ENCODE results near the gene FAM81A.
A peak's percentile ranks its signal among the peaks of the same experiment; 100 is the strongest.
"Not testable (repeated sequence)": the region's sequence is repeated elsewhere in the genome, so short reads cannot be mapped to it uniquely, and the experiment has no call there.

The FAM81A gene

GRCh38 chr15:59410391-59410896 is 27.5 kb upstream of the FAM81A start:
- Mint-ChIP-seq H3K9me3 (no peaks in the 10 kb centered on the region), H3K36me3 (no peaks in the 10 kb centered on the region), H3K4me3 (no peak overlapping the region), H3K4me1 (peaks cover 27% of the 10 kb centered on the region), H3K27ac (no peak overlapping the region)
- DNase-seq (ENCODE audit: low spot score in 2 of 2) (no peak), ATAC-seq (no peak)

- Mint-ChIP-seq H3K4me1 (peaks cover 27% of the 10 kb centered on the region), H3K27ac (no peak overlapping the region), H3K4me3 (no peak overlapping the region), H3K36me3 (no peaks in the 10 kb centered on the region), H3K9me3 (no peaks in the 10 kb centered on the region)
- DNase-seq (ENCODE audit: low spot score in 2 of 2) (no peak), ATAC-seq (peak; percentile 6)
Observed at GRCh38 chr15:59413577-59413976, 24.4 kb upstream of the FAM81A start.

DNA sequence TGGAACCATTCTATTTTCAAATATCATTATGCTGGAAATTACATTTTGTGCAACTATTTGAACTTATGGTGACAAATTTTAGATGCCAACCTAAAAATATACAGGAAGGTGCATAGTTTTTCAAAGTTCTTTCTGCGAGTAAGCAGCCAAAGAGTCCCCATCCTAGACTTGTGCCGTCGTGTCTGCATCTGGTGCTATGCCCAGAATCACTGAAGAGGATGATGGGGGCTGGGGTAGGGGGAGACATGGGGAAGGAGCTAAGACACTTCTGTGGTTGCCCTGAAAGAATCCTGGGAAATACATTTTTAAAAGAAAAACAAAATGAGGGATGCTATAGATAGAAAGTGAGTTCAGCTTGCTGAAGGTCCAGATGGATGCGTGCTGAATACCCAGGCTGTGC is 21.2 kb upstream of the FAM81A start:
- no peak for DNase-seq (ENCODE audit: low spot score in 2 of 2)
- ATAC-seq = no peak
- H3K36me3 Mint-ChIP-seq = no peaks in the 10 kb centered on the region
- no peaks in the 10 kb centered on the region for H3K9me3 Mint-ChIP-seq
- H3K4me3 Mint-ChIP-seq = no peak overlapping the region
- H3K27ac Mint-ChIP-seq = no peak overlapping the region
- peaks cover 32% of the 10 kb centered on the region for H3K4me1 Mint-ChIP-seq

- Mint-ChIP-seq H3K4me3 (no peak overlapping the region), H3K27ac (no peak overlapping the region), H3K36me3 (no peaks in the 10 kb centered on the region), H3K9me3 (no peaks in the 10 kb centered on the region), H3K4me1 (peaks cover 15% of the 10 kb centered on the region)
- DNase-seq (ENCODE audit: low spot score in 2 of 2) (no peak), ATAC-seq (no peak)
Observed at GRCh38 chr15:59419170-59419569, 18.8 kb upstream of the FAM81A start.

DNA sequence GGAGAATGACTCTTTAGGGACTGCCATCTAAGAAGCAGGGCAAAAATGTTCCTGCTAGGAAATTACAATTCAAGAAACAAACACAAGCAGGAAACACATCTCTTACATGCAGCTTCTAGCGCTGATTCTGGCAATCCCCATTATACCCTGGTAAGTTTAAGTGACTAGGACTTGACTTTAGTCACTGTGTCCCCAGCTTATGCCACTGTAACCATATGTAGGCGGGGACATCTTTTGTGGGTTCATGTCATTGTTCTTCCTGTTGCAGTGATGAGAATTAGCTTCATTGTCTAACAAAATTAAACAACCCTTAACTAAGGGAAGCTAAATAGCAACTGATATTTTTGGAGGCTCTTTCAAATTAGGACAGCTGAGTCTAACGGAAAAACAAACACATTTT is 17.9 kb upstream of the FAM81A start:
- Mint-ChIP-seq H3K36me3 (no peaks in the 10 kb centered on the region), H3K27ac (no peak overlapping the region), H3K4me3 (no peak overlapping the region), H3K9me3 (no peaks in the 10 kb centered on the region), H3K4me1 (peaks cover 15% of the 10 kb centered on the region)
- DNase-seq (ENCODE audit: low spot score in 2 of 2) (no peak), ATAC-seq (peak; percentile 100)

DNA sequence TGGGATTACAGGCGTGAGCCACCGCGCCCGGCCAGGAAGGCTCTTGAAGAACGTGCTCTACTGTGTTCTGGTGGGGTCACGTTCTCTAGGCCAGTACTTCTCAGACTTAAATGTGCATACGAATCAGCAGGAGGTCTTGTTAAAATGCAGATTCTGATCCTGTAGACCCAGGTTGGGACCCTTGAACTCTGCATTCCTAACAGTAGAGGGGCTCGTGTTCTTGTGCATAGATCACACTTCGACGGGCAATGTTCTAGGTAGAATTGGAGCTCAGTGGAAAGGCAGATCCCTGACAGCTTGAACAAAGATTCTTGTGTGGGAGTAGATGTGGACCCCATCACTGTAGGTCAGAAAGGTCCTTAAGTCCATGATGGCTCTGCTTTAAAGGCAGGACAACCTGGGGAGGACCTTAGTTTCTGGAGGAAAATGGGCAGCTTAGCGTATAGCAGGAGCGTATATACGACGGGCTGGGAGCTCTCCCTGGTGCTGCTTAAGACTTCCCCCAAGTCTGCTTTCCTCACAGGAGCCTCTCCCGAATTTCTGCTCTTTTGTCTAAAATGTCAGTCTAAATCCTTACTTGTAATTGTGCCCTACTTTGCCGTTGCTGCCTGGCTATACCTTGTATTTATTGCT is 16.9 kb upstream of the FAM81A start:
- no peak for DNase-seq (ENCODE audit: low spot score in 2 of 2)
- H3K9me3 Mint-ChIP-seq = no peaks in the 10 kb centered on the region
- no peaks in the 10 kb centered on the region for H3K36me3 Mint-ChIP-seq
- H3K4me3 Mint-ChIP-seq = no peak overlapping the region
- ATAC-seq = no peak
- H3K4me1 Mint-ChIP-seq = peaks cover 15% of the 10 kb centered on the region
- H3K27ac Mint-ChIP-seq = no peak overlapping the region

- ATAC-seq (no peak), DNase-seq (ENCODE audit: low spot score in 2 of 2) (no peak)
- H3K27ac Mint-ChIP-seq = no peak overlapping the region
- H3K36me3 Mint-ChIP-seq = no peaks in the 10 kb centered on the region
- no peak overlapping the region for H3K4me3 Mint-ChIP-seq
- H3K9me3 Mint-ChIP-seq = peaks cover 4% of the 10 kb centered on the region
- H3K4me1 Mint-ChIP-seq = peaks cover 8% of the 10 kb centered on the region
Observed at GRCh38 chr15:59424616-59425015, 13.4 kb upstream of the FAM81A start.

GRCh38 chr15:59428898-59429297 is 9.1 kb upstream of the FAM81A start:
- H3K27ac Mint-ChIP-seq; H3K36me3 Mint-ChIP-seq; ATAC-seq; H3K9me3 Mint-ChIP-seq; H3K4me1 Mint-ChIP-seq; DNase-seq (ENCODE audit: low spot score in 2 of 2); H3K4me3 Mint-ChIP-seq: not testable (repeated sequence)

GRCh38 chr15:59432389-59432788 is 5.6 kb upstream of the FAM81A start:
- no peaks in the 10 kb centered on the region for H3K36me3 Mint-ChIP-seq
- no peak overlapping the region for H3K4me3 Mint-ChIP-seq
- peaks cover 6% of the 10 kb centered on the region for H3K9me3 Mint-ChIP-seq
- DNase-seq (ENCODE audit: low spot score in 2 of 2) (no peak), ATAC-seq (no peak)
- peaks cover 8% of the 10 kb centered on the region for H3K4me1 Mint-ChIP-seq
- H3K27ac Mint-ChIP-seq = no peak overlapping the region

GRCh38 chr15:59434481-59434880 is 3.5 kb upstream of the FAM81A start:
- Mint-ChIP-seq H3K4me3 (no peak overlapping the region), H3K4me1 (peaks cover 12% of the 10 kb centered on the region), H3K9me3 (peaks cover 4% of the 10 kb centered on the region), H3K27ac (no peak overlapping the region), H3K36me3 (no peaks in the 10 kb centered on the region)
- ATAC-seq (no peak), DNase-seq (ENCODE audit: low spot score in 2 of 2) (no peak)

- no peak overlapping the region for H3K27ac Mint-ChIP-seq
- no peak for DNase-seq (ENCODE audit: low spot score in 2 of 2)
- ATAC-seq = no peak
- no peaks in the 10 kb centered on the region for H3K36me3 Mint-ChIP-seq
- H3K9me3 Mint-ChIP-seq = no peaks in the 10 kb centered on the region
- peaks cover 12% of the 10 kb centered on the region for H3K4me1 Mint-ChIP-seq
- H3K4me3 Mint-ChIP-seq = peak overlapping the region; percentile 72
Observed at GRCh38 chr15:59436774-59437141, 1.2 kb upstream of the FAM81A start.

DNA sequence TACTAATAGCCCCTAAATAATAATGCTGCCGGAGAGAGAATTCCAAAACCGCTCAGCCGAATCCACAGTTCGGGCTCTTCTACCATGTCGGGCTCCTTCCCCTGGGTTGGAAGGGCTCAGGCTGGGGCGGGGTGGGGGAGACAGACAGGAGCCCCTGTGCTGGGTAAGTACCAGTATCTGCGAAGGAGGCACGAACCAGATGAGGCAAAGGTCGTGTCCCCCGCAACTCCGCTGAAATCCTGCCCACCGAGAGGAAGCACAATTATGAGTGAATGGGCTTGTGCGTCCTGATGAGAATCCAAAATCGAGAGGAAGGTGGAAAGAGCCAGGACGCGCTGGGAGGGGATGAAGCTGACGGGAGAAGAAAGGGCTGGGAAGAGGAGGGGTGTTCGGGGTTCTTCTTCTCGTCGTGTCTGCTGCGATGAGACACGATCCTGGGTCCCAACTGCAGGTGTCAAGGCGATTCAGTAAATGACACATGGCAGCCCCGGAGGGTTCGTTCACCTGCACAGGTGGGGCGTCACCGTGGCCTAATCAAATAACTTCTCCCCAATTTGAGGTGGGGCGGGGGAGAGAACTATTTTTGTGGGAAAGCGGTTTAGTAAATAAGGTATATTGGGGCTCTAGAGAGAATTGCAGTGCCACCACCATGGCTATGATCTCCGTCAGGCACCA is 707 bp upstream of the FAM81A start:
- no peak for DNase-seq (ENCODE audit: low spot score in 2 of 2)
- Mint-ChIP-seq H3K36me3 (no peaks in the 10 kb centered on the region), H3K4me3 (peak overlapping the region; percentile 72), H3K9me3 (no peaks in the 10 kb centered on the region), H3K27ac (no peak overlapping the region), H3K4me1 (peaks cover 12% of the 10 kb centered on the region)
- ATAC-seq = no peak

GRCh38 chr15:59438625-59439290 is 772 bp downstream of the FAM81A start:
- no peaks in the 10 kb centered on the region for H3K9me3 Mint-ChIP-seq
- no peak overlapping the region for H3K27ac Mint-ChIP-seq
- DNase-seq (ENCODE audit: low spot score in 2 of 2) (no peak), ATAC-seq (no peak)
- H3K36me3 Mint-ChIP-seq = no peaks in the 10 kb centered on the region
- H3K4me3 Mint-ChIP-seq = peak overlapping the region; percentile 72
- peaks cover 12% of the 10 kb centered on the region for H3K4me1 Mint-ChIP-seq

GRCh38 chr15:59439576-59439975 is 1.6 kb downstream of the FAM81A start:
- no peak overlapping the region for H3K4me3 Mint-ChIP-seq
- H3K36me3 Mint-ChIP-seq = no peaks in the 10 kb centered on the region
- no peak for DNase-seq (ENCODE audit: low spot score in 2 of 2)
- no peaks in the 10 kb centered on the region for H3K9me3 Mint-ChIP-seq
- H3K27ac Mint-ChIP-seq = no peak overlapping the region
- H3K4me1 Mint-ChIP-seq = peaks cover 12% of the 10 kb centered on the region
- no peak for ATAC-seq

- H3K4me1 Mint-ChIP-seq = peaks cover 9% of the 10 kb centered on the region
- H3K27ac Mint-ChIP-seq = no peak overlapping the region
- no peaks in the 10 kb centered on the region for H3K9me3 Mint-ChIP-seq
- no peaks in the 10 kb centered on the region for H3K36me3 Mint-ChIP-seq
- no peak overlapping the region for H3K4me3 Mint-ChIP-seq
- DNase-seq (ENCODE audit: low spot score in 2 of 2) (no peak), ATAC-seq (no peak)
Observed at GRCh38 chr15:59443341-59444072, 5.5 kb downstream of the FAM81A start.

Measured in stimulated activated effector memory CD8-positive, alpha-beta T cell treated with anti-CD3 and anti-CD28 coated beads, Interleukin-12 subunit alpha, Interleukin-12 subunit beta, amount 100 ng/mL, for 72 hours (primary cell).